ENCODE data around the gene DYNLT5.

DNA sequence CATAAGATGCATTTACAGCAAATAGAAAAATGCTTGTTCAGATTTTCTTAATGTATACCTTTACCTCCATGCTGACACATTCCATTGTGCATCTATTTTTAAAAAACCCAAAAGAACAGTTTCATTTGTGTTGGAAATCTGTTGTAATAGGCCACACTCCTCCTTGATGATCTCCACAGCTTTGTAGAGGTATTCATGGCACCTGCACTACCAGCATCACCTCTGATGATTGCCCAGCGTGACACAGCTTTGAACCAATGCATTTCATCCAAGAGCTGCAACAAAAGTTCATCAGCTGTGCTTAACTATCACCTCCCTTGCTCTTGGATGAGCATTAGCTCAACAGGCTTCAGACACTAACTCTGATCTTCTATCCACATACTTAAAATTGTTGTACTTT lies 8.2 kb downstream of the DYNLT5 start:
- TF ChIP-seq POLR2A (IDR thresholded peaks at IDR 0.05; ENCODE audit: low read depth, low read length), result no peak
- no peak for TF ChIP-seq POLR2AphosphoS5 (IDR thresholded peaks at IDR 0.05; ENCODE audit: low read depth, low read length)
- no peak for TF ChIP-seq TAF1 (IDR thresholded peaks at IDR 0.05; ENCODE audit: borderline replicate concordance, low read depth, low read length)

Data from GM12892 (cell line).